ENCODE data around the gene PRKCA. TPM values are rescaled to one million over a fixed set of nuclear protein-coding genes. Genes with fewer than 3 reads are reported as not detected.

The PRKCA gene
- total and polyA plus RNA-seq, 10 of the 15 experiments (the other 5 are each of a cell fraction or from before 2014, with no cell fraction given) = 0.11 to 14.6 (median 0.72) TPM

- TF ChIP-seq ZBTB11 (CRISPR knock-in tag; IDR thresholded peaks at IDR 0.05) (no peak), IRF5 (IDR thresholded peaks at IDR 0.05; ENCODE audit: borderline replicate concordance) (no peak), GATAD2B (conservative IDR thresholded peaks at IDR 0.05; ENCODE audit: low read depth) (no peak), ZNF622 (IDR thresholded peaks at IDR 0.05) (no peak), ZNF217 (IDR thresholded peaks at IDR 0.05) (no peak), BMI1 (IDR thresholded peaks at IDR 0.05; ENCODE audit: borderline replicate concordance) (no peak)
Observed at GRCh38 chr17:66784621-66785364, 482.4 kb downstream of the PRKCA start (continued).

- Histone ChIP-seq H3K9me3 (replicated peaks; ENCODE audit: control insufficient read depth, insufficient read depth, low read length) (no peaks in the 10 kb centered on the region), H3K4me3 (no peak overlapping the region), H3K4me2 (ENCODE audit: control insufficient read depth, insufficient read depth) (no peak overlapping the region), H2AFZ (ENCODE audit: control insufficient read depth, low read depth, low read length) (no peak overlapping the region), H3K9ac (ENCODE audit: control insufficient read depth, insufficient read depth, low read length) (no peak overlapping the region), H3K79me2 (ENCODE audit: control insufficient read depth, insufficient read depth, low read length) (no peaks in the 10 kb centered on the region), H3K36me3 (ENCODE audit: control insufficient read depth in 2 of 2, insufficient read depth in 2 of 2, low read length in 1 of 2) (no peaks in the 10 kb centered on the region), H4K20me1 (ENCODE audit: control insufficient read depth, insufficient read depth) (no peaks in the 10 kb centered on the region), H3K27me3 (replicated peaks in 1 of 2; ENCODE audit: control insufficient read depth in 2 of 2, insufficient read depth in 2 of 2, low read length in 1 of 2) (no peaks in the 10 kb centered on the region; a peak in 1 of 4 replicates), H3K27ac (ENCODE audit: control insufficient read depth, insufficient read depth) (no peak overlapping the region), H3K4me1 (ENCODE audit: control insufficient read depth, insufficient read depth, low read length) (no peaks in the 10 kb centered on the region)
- 33% methylated on average over 10 of the region's 10 CpGs for WGBS (ENCODE audit: insufficient coverage, insufficient replicate concordance, low lambda C conversion rate, missing lambda C conversion rate)
- ChIA-PET RAD21 (ENCODE audit: unreplicated experiment) (no interaction called here), POLR2A (no interaction called here), CTCF (no interaction called here), SMC1A (ENCODE audit: uncharacterized antibody, unreplicated experiment) (interaction anchor here (1.0 kb wide), 1 partner anchor 26 kb away, joined by 3 read pairs; no protein-coding TSS in a partner anchor)
- in situ Hi-C loops (cut with MboI) (no loop called here), intact Hi-C loops (cut with micrococcal nuclease; ENCODE audit: unreplicated experiment) (no loop called here)
- BruUV-seq (replicated peaks) = no TSS peak
- TF ChIP-seq NFYB (IDR thresholded peaks at IDR 0.05; ENCODE audit: insufficient read depth, low read depth, low read length) (no peak), SREBF1 (IDR thresholded peaks at IDR 0.05; ENCODE audit: low read length) (no peak), STAT1 (conservative IDR thresholded peaks at IDR 0.05) (no peak), PML (IDR thresholded peaks at IDR 0.05; ENCODE audit: low read length) (no peak)
- ATAC-seq = no peak
- FAIRE-seq = no peak
- no peak for DNase-seq (ENCODE audit: low read depth, low spot score)
Observed at GRCh38 chr17:66786107-66786506, 483.7 kb downstream of the PRKCA start.

Measured in GM12878 (cell line).